Neural crest cell (in vitro differentiated cells): ENCODE data around the gene ATP13A1. TPM values are rescaled to one million over a fixed set of nuclear protein-coding genes. Genes with fewer than 3 reads are reported as not detected.
"Not testable (repeated sequence)": the region's sequence is repeated elsewhere in the genome, so short reads cannot be mapped to it uniquely, and the experiment has no call there.

ENCODE experiments used
- DNase-seq: peaks from one replicate; pipeline ENCODE4 v3.0.0; 2021; ENCODE audit warnings: low read depth, mixed read lengths, low spot score
- H3K27ac Mint-ChIP-seq: one replicate; pipeline ENCODE4 v1.8.0; 2021; ENCODE audit warnings: mild to moderate bottlenecking, mixed read lengths; ENCODE audit not compliant: unreplicated experiment
- H3K27me3 Mint-ChIP-seq: 2 replicates; pipeline ENCODE4 v1.8.0; 2021; ENCODE audit warnings: low read depth, mild to moderate bottlenecking, mixed read lengths
- H3K36me3 Mint-ChIP-seq: 2 replicates; pipeline ENCODE4 v1.8.0; 2021; ENCODE audit warnings: low read depth, mild to moderate bottlenecking, mixed read lengths
- H3K4me1 Mint-ChIP-seq: 2 replicates; pipeline ENCODE4 v1.8.0; 2021; ENCODE audit warnings: mixed read lengths
- H3K4me3 Mint-ChIP-seq: one replicate; pipeline ENCODE4 v1.8.0; 2021; ENCODE audit warnings: mild to moderate bottlenecking, mixed read lengths
- H3K9me3 Mint-ChIP-seq: 2 replicates; pipeline ENCODE4 v1.8.0; 2021; ENCODE audit warnings: mixed read lengths
- total RNA-seq: library from RNA; stranded (reverse); gene quantifications from 2 replicates; pipeline ENCODE4 v1.2.1, GENCODE V29; 2021
- TF ChIP-seq, protein P1 (sequence below): fragments of 200-600 bp; sonication (generic); conservative IDR thresholded peaks from 2 replicates; pipeline ENCODE4 v1.5.0; 2021; ENCODE audit warnings: antibody characterized with exemption, mild to moderate bottlenecking

The ATP13A1 gene
- total RNA-seq, 1 donor from 2014 or later: 75.1 TPM

- H3K27me3 Mint-ChIP-seq: peaks cover 6% of the 10 kb centered on the region
- H3K9me3 Mint-ChIP-seq: no peaks in the 10 kb centered on the region
- TF ChIP-seq, protein P1, sequence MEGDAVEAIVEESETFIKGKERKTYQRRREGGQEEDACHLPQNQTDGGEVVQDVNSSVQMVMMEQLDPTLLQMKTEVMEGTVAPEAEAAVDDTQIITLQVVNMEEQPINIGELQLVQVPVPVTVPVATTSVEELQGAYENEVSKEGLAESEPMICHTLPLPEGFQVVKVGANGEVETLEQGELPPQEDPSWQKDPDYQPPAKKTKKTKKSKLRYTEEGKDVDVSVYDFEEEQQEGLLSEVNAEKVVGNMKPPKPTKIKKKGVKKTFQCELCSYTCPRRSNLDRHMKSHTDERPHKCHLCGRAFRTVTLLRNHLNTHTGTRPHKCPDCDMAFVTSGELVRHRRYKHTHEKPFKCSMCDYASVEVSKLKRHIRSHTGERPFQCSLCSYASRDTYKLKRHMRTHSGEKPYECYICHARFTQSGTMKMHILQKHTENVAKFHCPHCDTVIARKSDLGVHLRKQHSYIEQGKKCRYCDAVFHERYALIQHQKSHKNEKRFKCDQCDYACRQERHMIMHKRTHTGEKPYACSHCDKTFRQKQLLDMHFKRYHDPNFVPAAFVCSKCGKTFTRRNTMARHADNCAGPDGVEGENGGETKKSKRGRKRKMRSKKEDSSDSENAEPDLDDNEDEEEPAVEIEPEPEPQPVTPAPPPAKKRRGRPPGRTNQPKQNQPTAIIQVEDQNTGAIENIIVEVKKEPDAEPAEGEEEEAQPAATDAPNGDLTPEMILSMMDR: no peak
- peak within 1 kb of the TSS; percentile 39 for H3K27ac Mint-ChIP-seq
- peak within 1 kb of the TSS; percentile 90 for H3K4me3 Mint-ChIP-seq
- peak; percentile 96 for DNase-seq
- peaks cover 24% of the 10 kb centered on the region for H3K4me1 Mint-ChIP-seq
- H3K36me3 Mint-ChIP-seq: no peaks in the 10 kb centered on the region
These were observed 45.0 kb downstream of the ATP13A1 start, which contains the start of gene PBX4 for GRCh38 chr19:19618219-19619051. Gene PBX4 (minus strand): TSS chr19:19618687. CDS start chr19:19618629, 58 bp downstream.

DNA sequence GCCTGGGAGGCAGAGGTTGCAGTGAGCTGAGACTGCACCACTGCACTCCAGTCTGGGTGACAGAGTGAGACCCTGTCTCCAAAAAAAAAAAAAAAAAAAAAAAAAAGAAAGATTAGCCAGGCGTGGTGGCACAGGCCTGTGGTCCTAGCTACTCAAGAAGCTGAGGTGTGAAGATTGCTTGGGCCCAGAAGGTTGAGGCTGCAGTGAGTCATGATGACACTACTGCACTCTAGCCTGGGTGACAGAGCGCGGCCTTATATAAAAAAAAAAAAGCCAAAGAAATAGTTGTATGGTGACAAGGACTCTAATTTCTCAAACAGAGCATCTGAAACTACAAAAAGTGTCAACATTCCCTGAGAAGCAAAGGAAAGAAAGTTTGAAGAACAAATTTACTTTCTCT is 48.4 kb downstream of the ATP13A1 start:
- no peaks in the 10 kb centered on the region for H3K9me3 Mint-ChIP-seq
- TF ChIP-seq, protein P1: no peak
- no peak overlapping the region for H3K27ac Mint-ChIP-seq
- peak overlapping the region; percentile 24 for H3K4me3 Mint-ChIP-seq
- no peak for DNase-seq
- H3K4me1 Mint-ChIP-seq: peaks cover 24% of the 10 kb centered on the region
- H3K36me3 Mint-ChIP-seq: no peaks in the 10 kb centered on the region
- peaks cover 6% of the 10 kb centered on the region for H3K27me3 Mint-ChIP-seq

GRCh38 chr19:19613506-19613905 is 50.0 kb downstream of the ATP13A1 start:
- TF ChIP-seq, protein P1: no peak
- Mint-ChIP-seq H3K27ac (no peak overlapping the region), H3K4me1 (peaks cover 10% of the 10 kb centered on the region), H3K27me3 (peaks cover 2% of the 10 kb centered on the region), H3K9me3 (no peaks in the 10 kb centered on the region), H3K4me3 (no peak overlapping the region), H3K36me3 (no peaks in the 10 kb centered on the region)
- DNase-seq: no peak

DNA sequence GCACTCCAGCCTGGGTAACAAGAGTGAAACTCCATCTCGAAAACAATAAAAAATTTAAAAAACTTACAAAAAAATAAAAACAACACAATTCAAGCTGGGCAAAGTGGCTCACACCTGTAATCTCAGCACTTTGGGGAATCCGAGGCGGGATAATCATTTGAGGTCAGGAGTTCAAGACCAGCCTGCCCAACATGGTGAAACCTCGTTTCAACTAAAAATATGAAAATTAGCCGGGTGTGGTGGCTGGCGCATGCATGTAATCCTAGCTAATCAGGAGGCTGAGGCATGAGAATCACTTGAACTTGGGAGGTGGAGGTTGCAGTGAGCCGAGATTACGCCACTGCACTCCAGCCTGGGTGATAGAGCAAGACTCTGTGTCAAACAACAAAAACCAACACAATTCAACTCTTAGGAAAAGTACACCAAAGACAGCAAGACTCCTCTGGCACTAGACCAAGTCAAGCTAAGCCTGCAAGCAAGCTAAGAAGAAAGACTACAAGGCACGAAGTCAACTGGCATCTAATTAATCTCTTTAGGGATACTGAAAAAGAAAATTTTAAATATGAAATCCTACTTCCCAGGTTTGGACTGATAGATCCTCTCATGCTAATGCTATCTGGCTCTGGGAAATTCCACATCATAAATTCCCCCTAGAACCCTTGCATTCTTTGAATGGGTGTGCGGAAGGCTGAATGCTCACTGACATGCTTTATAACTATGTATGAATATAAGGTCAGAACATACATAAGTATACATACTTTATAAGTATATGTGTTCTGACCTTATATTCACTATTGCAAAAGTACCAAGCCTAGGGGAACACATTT is 52.9 kb downstream of the ATP13A1 start:
- Mint-ChIP-seq H3K4me1 (no peaks in the 10 kb centered on the region), H3K27me3 (no peaks in the 10 kb centered on the region), H3K9me3 (no peaks in the 10 kb centered on the region), H3K27ac (no peak overlapping the region), H3K4me3 (no peak overlapping the region), H3K36me3 (no peaks in the 10 kb centered on the region)
- no peak for DNase-seq
- TF ChIP-seq, protein P1: no peak

DNA sequence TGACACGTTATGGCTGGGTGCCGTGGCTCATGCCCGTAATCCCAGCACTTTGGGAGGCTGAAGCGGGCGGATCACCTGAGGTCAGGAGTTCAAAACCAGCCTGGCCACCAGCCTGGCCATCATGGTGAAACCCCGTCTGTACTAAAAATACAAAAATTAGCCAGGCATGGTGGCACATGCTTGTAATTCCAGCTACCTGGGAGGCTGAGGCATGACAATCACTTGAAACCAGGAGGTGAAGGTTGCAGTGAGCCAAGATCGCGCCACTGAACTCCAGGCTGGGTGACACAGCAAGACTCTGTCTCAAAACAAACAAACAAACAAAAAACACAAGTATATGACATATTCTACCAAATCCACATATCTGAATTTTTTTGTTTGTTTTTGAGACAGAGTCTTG is 56.8 kb downstream of the ATP13A1 start:
- not testable (repeated sequence) for H3K27ac Mint-ChIP-seq, H3K36me3 Mint-ChIP-seq, H3K4me1 Mint-ChIP-seq, H3K4me3 Mint-ChIP-seq, DNase-seq, H3K27me3 Mint-ChIP-seq, H3K9me3 Mint-ChIP-seq
